ENCODE results near the gene OR2J1. TPM values are rescaled to one million over a fixed set of nuclear protein-coding genes. Genes with fewer than 3 reads are reported as not detected.

OR2J1 gene
- not detected for total RNA-seq (ENCODE audit: unreplicated experiment)
- long read RNA-seq, result 0 reads

GRCh38 chr6:29099190-29099589 lies at the start of gene OR2J1:
OR2J1 (plus strand) TSS chr6:29099490; CDS start chr6:29100943, 1,453 bp downstream.
- H3K4me1 Mint-ChIP-seq (ENCODE audit: unreplicated experiment), result no peaks in the 10 kb centered on the region
- DNase-seq (ENCODE audit: low spot score), result no peak
- no peak within 1 kb of the TSS for H3K27ac Mint-ChIP-seq (ENCODE audit: unreplicated experiment)
- no peak within 1 kb of the TSS for H3K4me3 Mint-ChIP-seq (ENCODE audit: unreplicated experiment)
- H3K36me3 Mint-ChIP-seq (ENCODE audit: low read depth, unreplicated experiment), result no peaks in the 10 kb centered on the region
- TF ChIP-seq CTCF (IDR thresholded peaks at IDR 0.05; ENCODE audit: unreplicated experiment), result no peak
- H3K9me3 Mint-ChIP-seq (ENCODE audit: unreplicated experiment), result no peaks in the 10 kb centered on the region
- no peaks in the 10 kb centered on the region for H3K27me3 Mint-ChIP-seq (ENCODE audit: unreplicated experiment)

- H3K27ac Mint-ChIP-seq (ENCODE audit: unreplicated experiment), result no peak overlapping the region
- no peaks in the 10 kb centered on the region for H3K36me3 Mint-ChIP-seq (ENCODE audit: low read depth, unreplicated experiment)
- H3K4me3 Mint-ChIP-seq (ENCODE audit: unreplicated experiment), result no peak overlapping the region
- TF ChIP-seq CTCF (IDR thresholded peaks at IDR 0.05; ENCODE audit: unreplicated experiment), result no peak
- no peaks in the 10 kb centered on the region for H3K4me1 Mint-ChIP-seq (ENCODE audit: unreplicated experiment)
- H3K9me3 Mint-ChIP-seq (ENCODE audit: unreplicated experiment), result no peaks in the 10 kb centered on the region
- no peak for DNase-seq (ENCODE audit: low spot score)
- no peaks in the 10 kb centered on the region for H3K27me3 Mint-ChIP-seq (ENCODE audit: unreplicated experiment)
Observed at GRCh38 chr6:29051680-29052079, 47.6 kb upstream of the OR2J1 start.

GRCh38 chr6:29071831-29072723 lies 27.2 kb upstream of the OR2J1 start:
- Mint-ChIP-seq H3K4me1 (ENCODE audit: unreplicated experiment) (no peaks in the 10 kb centered on the region), H3K27me3 (ENCODE audit: unreplicated experiment) (no peaks in the 10 kb centered on the region), H3K36me3 (ENCODE audit: low read depth, unreplicated experiment) (no peaks in the 10 kb centered on the region), H3K4me3 (ENCODE audit: unreplicated experiment) (no peak overlapping the region), H3K9me3 (ENCODE audit: unreplicated experiment) (no peaks in the 10 kb centered on the region), H3K27ac (ENCODE audit: unreplicated experiment) (no peak overlapping the region)
- peak; percentile 52 for DNase-seq (ENCODE audit: low spot score)
- peak; percentile 85 for TF ChIP-seq CTCF (IDR thresholded peaks at IDR 0.05; ENCODE audit: unreplicated experiment)

GRCh38 chr6:29079203-29079602 lies 20.1 kb upstream of the OR2J1 start:
- no peak for TF ChIP-seq CTCF (IDR thresholded peaks at IDR 0.05; ENCODE audit: unreplicated experiment)
- DNase-seq (ENCODE audit: low spot score), result no peak
- Mint-ChIP-seq H3K27ac (ENCODE audit: unreplicated experiment) (no peak overlapping the region), H3K36me3 (ENCODE audit: low read depth, unreplicated experiment) (no peaks in the 10 kb centered on the region), H3K9me3 (ENCODE audit: unreplicated experiment) (no peaks in the 10 kb centered on the region), H3K4me3 (ENCODE audit: unreplicated experiment) (no peak overlapping the region), H3K27me3 (ENCODE audit: unreplicated experiment) (peaks cover 1% of the 10 kb centered on the region), H3K4me1 (ENCODE audit: unreplicated experiment) (no peaks in the 10 kb centered on the region)

- Mint-ChIP-seq H3K27ac (ENCODE audit: unreplicated experiment) (no peak overlapping the region), H3K36me3 (ENCODE audit: low read depth, unreplicated experiment) (no peaks in the 10 kb centered on the region), H3K9me3 (ENCODE audit: unreplicated experiment) (no peaks in the 10 kb centered on the region), H3K4me3 (ENCODE audit: unreplicated experiment) (no peak overlapping the region), H3K27me3 (ENCODE audit: unreplicated experiment) (peaks cover 1% of the 10 kb centered on the region), H3K4me1 (ENCODE audit: unreplicated experiment) (no peaks in the 10 kb centered on the region)
- DNase-seq (ENCODE audit: low spot score), result no peak
- TF ChIP-seq CTCF (IDR thresholded peaks at IDR 0.05; ENCODE audit: unreplicated experiment), result no peak
Observed at GRCh38 chr6:29081312-29081711, 18.0 kb upstream of the OR2J1 start.
